ENCODE results near the gene SERPINA1.

DNA sequence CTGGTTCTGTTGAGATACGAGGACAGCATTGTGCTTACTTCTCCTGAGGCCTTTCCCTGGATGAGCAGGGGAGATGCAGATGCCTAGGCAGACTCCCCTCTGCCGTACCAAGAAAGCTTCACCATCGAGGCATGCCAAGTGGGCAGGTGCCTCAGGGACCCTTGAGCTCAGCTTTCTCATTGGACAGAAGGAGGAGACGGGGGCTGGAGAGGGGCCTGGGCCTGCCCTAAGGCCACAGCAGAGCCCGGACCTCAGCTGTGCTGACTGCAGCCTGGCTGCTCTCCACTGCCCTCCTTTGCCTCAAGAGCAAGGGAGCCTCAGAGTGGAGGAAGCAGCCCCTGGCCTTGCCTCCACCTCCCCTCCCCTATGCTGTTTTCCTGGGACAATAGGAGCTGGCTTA is 23.4 kb downstream of the SERPINA1 start:
- TF ChIP-seq, protein P1, sequence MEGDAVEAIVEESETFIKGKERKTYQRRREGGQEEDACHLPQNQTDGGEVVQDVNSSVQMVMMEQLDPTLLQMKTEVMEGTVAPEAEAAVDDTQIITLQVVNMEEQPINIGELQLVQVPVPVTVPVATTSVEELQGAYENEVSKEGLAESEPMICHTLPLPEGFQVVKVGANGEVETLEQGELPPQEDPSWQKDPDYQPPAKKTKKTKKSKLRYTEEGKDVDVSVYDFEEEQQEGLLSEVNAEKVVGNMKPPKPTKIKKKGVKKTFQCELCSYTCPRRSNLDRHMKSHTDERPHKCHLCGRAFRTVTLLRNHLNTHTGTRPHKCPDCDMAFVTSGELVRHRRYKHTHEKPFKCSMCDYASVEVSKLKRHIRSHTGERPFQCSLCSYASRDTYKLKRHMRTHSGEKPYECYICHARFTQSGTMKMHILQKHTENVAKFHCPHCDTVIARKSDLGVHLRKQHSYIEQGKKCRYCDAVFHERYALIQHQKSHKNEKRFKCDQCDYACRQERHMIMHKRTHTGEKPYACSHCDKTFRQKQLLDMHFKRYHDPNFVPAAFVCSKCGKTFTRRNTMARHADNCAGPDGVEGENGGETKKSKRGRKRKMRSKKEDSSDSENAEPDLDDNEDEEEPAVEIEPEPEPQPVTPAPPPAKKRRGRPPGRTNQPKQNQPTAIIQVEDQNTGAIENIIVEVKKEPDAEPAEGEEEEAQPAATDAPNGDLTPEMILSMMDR (IDR thresholded peaks at IDR 0.05), result no peak
- no peak for TF ChIP-seq ZFX (IDR thresholded peaks at IDR 0.05; ENCODE audit: borderline replicate concordance)
